ENCODE data around the gene ZBED5.
"Not testable (repeated sequence)": the region's sequence is repeated elsewhere in the genome, so short reads cannot be mapped to it uniquely, and the experiment has no call there.

The ZBED5 gene

GRCh38 chr11:10857709-10858438 lies at the start of gene ZBED5:
TSS of gene ZBED5 (minus strand) at chr11:10858053. CDS start at chr11:10854945, 3,108 bp downstream.
- peak; percentile 84 to 92 for DNase-seq (ENCODE audit: low read depth in 1 of 2, low spot score in 1 of 2)

- DNase-seq (ENCODE audit: low read depth in 1 of 2, low spot score in 1 of 2), result no peak
These were observed 48.7 kb upstream of the ZBED5 start for GRCh38 chr11:10906521-10906920.

GRCh38 chr11:10902301-10903063 lies 44.6 kb upstream of the ZBED5 start:
- DNase-seq (ENCODE audit: low read depth in 1 of 2, low spot score in 1 of 2), result no peak

GRCh38 chr11:10900681-10901415 lies 43.0 kb upstream of the ZBED5 start:
- no peak for DNase-seq (ENCODE audit: low read depth in 1 of 2, low spot score in 1 of 2)

- DNase-seq (ENCODE audit: low read depth in 1 of 2, low spot score in 1 of 2), result no peak
These were observed 41.4 kb upstream of the ZBED5 start for GRCh38 chr11:10899121-10899830.

- no peak for DNase-seq (ENCODE audit: low read depth in 1 of 2, low spot score in 1 of 2)
These were observed 40.8 kb upstream of the ZBED5 start for GRCh38 chr11:10898763-10899025.

GRCh38 chr11:10898003-10898762 lies 40.3 kb upstream of the ZBED5 start:
- no peak for DNase-seq (ENCODE audit: low read depth in 1 of 2, low spot score in 1 of 2)

GRCh38 chr11:10897150-10897549 lies 39.3 kb upstream of the ZBED5 start:
- no peak for DNase-seq (ENCODE audit: low read depth in 1 of 2, low spot score in 1 of 2)

- no peak for DNase-seq (ENCODE audit: low read depth in 1 of 2, low spot score in 1 of 2)
These were observed 38.6 kb upstream of the ZBED5 start for GRCh38 chr11:10896493-10896892.

- DNase-seq (ENCODE audit: low read depth in 1 of 2, low spot score in 1 of 2), result no peak
These were observed 37.4 kb upstream of the ZBED5 start for GRCh38 chr11:10895285-10895684.

GRCh38 chr11:10894666-10895065 lies 36.8 kb upstream of the ZBED5 start:
- DNase-seq (ENCODE audit: low read depth in 1 of 2, low spot score in 1 of 2), result no peak

- no peak for DNase-seq (ENCODE audit: low read depth in 1 of 2, low spot score in 1 of 2)
These were observed 35.9 kb upstream of the ZBED5 start for GRCh38 chr11:10893714-10894151.

GRCh38 chr11:10892250-10892649 lies 34.4 kb upstream of the ZBED5 start:
- DNase-seq (ENCODE audit: low read depth in 1 of 2, low spot score in 1 of 2), result no peak

GRCh38 chr11:10891151-10891720 lies 33.4 kb upstream of the ZBED5 start:
- no peak for DNase-seq (ENCODE audit: low read depth in 1 of 2, low spot score in 1 of 2)

- not testable (repeated sequence) for DNase-seq (ENCODE audit: low read depth in 1 of 2, low spot score in 1 of 2)
These were observed 32.2 kb upstream of the ZBED5 start for GRCh38 chr11:10890083-10890482.

- no peak for DNase-seq (ENCODE audit: low read depth in 1 of 2, low spot score in 1 of 2)
These were observed 29.5 kb upstream of the ZBED5 start for GRCh38 chr11:10887307-10887706.

- no peak for DNase-seq (ENCODE audit: low read depth in 1 of 2, low spot score in 1 of 2)
These were observed 28.9 kb upstream of the ZBED5 start for GRCh38 chr11:10886652-10887250.

- DNase-seq (ENCODE audit: low read depth in 1 of 2, low spot score in 1 of 2), result no peak
These were observed 28.0 kb upstream of the ZBED5 start for GRCh38 chr11:10885703-10886363.

GRCh38 chr11:10884292-10884691 lies 26.4 kb upstream of the ZBED5 start:
- DNase-seq (ENCODE audit: low read depth in 1 of 2, low spot score in 1 of 2), result not testable (repeated sequence)
